Activated CD8-positive, alpha-beta memory T cell treated with anti-CD3 and anti-CD28 coated beads for 1 hour (primary cell): ENCODE data around the gene B4GALNT4.
"Not testable (repeated sequence)": the region's sequence is repeated elsewhere in the genome, so short reads cannot be mapped to it uniquely, and the experiment has no call there.

ENCODE experiments used
- DNase-seq, 2 donors: peaks; one replicate each; pipeline ENCODE4 v3.0.0-alpha.2; 2020; ENCODE audit warnings: low read depth in 1 of 2; ENCODE audit errors: extremely low read depth in 1 of 2

B4GALNT4 gene

DNA sequence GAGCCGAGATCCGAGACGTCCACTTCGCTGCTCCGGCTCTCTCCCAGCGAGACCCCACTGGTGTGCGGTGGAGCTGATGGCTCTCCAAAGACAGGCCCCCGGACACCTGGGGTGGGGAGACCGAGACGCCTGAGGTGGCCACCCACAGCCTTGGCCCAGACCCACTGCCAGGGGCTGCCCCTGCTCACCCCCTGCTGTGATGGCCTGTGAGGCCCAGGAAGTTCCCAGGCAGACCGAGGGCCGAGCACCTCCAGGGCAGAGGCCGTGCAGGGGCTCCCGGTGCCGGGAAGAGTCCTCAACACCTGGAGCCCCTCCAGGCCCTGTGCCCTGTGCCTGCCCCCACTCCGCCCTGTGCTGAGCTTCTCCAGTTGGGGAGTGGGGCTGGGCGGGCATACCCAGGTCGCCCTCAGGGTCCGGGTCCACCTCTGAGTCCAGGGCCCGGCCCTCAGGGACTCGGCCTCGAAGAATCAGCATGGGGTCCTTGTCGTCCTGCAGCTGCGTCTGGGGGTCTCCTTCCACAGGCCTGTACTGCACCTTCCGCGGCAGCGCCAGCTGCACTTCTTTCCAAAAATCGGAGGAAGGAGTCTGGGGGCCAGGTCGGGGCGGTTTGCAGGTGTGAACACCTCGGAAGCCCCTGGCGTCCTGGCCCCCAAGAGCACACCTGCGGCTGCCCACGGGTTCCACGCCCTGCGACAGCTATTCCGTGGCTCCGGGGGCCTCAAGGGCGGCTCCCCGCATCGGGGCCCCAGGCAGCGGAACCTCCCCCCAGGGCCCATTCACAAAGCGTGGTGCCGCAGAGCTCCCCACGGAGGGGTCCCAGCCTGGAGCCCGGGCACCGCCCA is 36.9 kb downstream of the B4GALNT4 start:
- no peak for DNase-seq

DNA sequence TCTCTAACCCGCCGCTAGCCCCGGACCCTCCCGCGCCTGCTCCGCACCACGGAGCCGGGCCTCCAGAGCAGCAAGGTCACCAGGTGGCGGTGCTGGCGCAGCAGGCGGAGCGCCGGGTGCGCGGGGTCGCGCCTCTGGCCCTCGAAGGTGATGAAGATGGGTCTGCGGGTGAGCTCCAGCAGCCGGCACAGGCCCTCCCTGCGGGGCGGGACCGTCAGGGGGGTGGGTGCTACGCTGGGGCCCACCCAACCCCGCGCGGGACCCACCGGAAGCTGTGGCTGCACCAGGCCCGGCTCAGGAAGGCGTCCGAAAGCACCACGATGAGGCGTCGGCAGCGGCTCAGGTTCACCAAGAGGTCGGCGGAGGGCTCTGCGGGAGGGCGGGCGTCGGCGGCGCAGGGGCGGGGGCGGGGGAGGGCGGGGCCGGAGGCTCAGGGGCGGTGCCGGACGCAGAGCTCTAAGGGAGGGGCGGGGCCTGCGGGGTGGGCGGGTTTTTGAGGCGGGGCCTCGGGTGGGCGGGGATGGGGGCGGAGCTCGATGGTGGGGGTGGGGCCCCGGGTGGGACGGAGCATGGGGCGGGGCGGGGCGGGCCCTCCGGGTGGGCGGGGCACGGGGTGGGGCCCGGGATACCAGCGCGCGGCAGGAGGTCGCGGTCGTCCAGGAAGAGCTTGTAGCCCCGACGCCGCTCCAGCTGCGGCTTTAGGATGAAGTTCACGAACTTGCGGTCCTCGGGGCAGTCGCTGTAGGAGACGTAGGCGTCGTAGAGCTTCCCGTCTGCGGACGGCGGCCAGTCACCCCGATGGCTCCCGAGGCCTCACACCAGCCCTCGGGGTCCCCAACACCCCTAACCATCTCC is 37.7 kb downstream of the B4GALNT4 start:
- peak; percentile 86 to 87 for DNase-seq

DNA sequence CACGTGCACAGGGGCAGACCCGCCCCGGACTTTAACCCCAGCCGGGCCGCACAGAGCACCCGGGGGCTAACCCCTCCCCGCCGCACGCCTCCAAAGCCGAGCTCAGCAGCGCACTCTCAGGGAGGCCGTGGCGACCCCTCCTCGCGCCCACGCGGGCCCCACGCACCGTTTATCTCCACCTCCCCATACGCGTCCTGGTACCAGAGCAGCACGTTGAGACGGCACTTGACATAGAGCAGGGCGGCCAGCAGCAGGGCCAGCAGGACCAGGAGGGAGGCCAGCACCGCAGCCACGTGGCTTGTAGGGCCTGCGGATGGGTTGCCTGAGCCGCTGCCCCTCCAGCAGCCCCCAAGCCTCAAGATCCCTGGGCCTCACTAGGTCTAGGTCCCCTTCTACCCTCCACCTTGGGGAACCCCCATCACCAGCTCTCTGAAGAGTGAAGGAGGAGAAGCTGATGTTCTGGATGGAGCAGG is 38.4 kb downstream of the B4GALNT4 start:
- no peak for DNase-seq

DNA sequence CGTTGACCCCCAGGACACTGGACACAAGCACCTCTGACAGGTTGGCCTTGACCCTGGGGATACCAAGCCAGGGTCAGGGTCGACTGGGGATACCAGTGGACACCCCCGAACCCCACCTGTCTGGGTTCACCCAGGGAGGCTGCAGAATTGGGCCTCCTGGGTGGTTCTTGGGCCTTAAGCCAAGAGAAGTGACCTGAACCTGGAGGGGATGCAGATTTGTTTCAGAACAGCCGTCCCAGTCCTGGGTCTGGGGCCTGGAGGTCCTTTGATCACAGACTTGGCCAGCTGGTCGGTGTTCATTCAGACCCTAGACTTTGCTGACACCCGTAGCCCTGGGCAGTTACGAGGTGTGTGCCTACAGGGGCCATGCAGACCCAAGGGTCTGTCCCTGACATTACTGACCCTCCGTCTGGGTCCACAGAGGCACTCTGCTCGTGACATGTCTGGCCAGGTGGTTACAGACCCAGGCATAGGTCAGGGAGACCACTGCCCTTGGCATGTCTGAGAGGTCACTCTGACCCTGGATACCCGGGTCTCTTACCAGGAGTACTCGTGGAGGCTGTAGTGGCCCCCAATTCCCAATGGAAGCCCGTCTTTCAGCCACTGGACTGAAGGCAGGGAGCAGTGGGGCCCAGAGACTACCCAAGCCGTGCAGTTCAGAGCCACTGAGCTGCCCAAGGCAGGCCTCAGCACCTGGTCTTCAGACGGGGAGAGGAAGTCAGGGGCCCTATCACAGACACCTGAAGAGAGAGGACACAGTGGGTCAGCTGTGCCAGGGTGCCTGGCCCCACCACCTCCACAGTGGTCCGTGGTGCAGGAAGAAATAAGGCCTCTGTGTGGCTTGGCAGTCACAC is 39.1 kb downstream of the B4GALNT4 start:
- DNase-seq = no peak

DNA sequence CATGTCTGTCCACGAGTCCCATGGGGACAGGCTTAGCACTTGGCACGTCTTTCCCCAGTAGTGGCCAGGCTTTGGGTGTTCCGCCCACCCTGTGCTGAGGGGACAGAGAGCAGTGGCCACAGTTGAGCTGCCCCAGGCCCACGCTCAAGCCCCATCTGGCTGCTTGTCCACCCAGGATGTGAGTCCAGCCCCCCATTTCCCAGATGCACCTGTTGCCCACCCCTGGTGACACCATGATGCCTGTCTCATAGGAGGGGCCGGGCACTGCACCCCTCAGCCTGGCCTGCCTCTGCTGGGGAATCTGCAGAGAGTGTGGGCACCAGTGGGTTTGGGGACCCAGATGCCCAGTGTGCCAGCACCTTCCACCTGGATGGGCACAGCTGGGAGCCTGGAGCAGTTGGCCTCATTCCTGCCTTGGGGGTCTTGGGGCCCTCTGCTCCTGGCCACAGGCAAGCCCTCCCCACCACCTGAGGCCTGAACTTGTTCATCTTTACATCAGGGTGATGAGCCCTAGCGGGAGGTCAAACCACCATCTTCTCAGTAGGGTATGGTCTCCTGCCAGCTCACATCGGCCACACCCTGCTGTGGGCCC is 39.8 kb downstream of the B4GALNT4 start:
- no peak for DNase-seq

DNA sequence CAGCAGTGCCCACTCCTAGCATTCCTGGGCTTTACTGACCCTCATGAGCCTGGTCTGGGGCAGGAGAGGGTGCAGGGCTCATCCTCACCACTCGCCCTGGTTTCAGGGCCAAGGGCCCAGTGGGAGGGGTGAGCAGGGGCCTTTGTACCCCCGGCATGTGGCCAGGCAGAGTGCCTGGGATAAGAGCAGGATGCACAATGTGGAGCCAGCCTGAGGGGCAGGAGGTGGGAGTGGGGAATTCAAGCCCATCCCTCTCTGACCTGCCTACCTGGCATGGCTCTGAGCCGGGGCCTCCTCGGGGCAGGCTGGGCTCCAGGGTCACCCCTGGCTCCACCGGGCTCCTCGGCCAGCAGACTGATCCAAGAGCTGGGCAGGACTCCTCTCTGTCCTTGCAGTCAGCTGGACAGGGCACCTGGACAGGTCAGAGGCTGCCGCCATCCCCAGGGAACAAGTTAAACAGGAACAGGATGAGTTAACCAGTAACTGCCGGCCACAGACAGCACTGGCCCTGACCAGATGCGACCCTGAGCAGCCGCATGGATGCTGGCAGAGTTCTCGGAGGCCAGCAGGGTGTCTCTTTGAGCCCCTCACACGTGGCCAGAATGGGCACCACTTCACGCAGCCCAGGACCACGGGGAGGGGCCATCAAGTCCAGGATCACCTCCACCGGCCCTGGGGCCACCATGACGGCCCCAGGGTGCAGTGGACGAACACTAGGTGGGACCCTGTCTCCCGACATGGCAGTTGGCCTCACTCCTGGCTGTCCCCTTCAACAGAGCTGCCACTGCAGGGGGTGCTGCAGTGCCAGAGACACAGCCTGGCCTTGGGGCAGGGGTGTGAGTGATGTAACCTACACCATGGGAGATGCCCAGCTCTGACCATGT is 40.5 kb downstream of the B4GALNT4 start:
- DNase-seq = no peak

GRCh38 chr11:410711-411110 is 41.4 kb downstream of the B4GALNT4 start:
- not testable (repeated sequence) for DNase-seq

GRCh38 chr11:411520-411919 is 42.2 kb downstream of the B4GALNT4 start:
- not testable (repeated sequence) for DNase-seq

DNA sequence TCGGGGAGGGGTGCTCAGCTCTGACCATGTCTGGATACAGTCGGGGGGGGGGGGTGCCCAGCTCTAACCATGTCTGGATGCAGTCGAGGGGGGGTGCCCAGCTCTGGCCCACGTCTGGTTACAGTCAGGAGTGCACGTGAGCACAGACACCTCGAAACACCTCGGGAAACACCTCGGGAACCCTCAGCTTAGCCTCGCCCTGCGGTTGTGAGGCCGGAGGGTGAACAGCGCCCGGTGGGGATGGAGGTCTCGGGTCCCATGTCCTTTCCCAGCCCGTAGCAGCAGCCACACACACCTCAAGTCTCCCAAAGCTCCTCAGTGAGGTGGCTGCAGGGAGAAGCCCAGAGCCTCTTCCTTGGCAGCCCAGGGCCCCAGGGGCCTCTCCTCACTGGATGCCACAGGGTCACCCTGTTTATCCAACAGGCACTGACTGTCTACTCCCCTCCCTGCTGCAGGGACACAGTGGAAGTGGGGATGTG is 43.4 kb downstream of the B4GALNT4 start:
- DNase-seq = no peak

DNA sequence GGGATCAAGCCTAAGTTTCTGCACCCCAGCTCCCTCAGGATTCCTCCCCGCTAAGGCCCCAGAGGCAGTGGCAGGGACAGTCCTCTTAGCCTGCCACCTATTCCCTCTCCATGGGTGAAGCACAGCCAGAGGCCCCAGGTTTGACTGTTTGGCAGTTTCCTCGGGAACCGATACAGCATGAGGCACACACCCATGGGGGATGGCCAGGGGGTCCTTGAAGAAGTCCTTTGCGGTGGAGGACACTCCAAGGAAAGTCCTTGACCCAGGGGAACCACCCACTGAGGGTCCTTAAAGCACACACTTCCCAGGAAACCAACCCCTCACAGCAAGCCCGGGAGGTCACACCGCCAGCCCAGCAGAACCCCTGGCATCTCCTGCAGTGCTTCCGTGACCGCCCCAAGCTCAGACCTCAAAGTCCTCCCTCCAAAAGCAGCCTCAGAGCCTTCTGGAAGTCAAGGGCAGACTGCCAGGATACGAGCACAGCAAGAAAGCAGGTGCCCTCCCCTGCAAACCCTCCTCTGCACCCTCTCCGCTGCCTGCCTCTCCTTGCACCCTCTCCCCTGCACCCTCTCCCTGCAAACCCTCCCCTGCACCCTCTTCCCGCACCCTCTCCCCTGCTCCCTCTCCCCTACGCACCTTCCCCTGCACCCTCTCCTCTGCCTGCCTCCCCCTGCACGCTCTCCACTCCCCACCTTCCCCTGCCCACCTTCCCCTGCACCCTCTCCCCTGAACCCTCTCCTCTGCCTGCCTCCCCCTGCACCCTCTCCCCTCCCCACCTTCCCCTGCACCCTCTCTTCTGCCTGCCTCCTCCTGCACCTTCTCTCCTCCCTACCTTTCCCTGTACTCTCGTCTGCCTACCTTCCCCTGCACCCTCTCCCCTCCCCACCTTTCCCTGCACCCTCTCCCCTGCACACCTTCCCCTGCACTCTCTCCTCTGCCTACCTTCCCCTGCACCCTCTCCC is 44.1 kb downstream of the B4GALNT4 start:
- no peak for DNase-seq

GRCh38 chr11:414318-414857 is 45.1 kb downstream of the B4GALNT4 start:
- DNase-seq = no peak

DNA sequence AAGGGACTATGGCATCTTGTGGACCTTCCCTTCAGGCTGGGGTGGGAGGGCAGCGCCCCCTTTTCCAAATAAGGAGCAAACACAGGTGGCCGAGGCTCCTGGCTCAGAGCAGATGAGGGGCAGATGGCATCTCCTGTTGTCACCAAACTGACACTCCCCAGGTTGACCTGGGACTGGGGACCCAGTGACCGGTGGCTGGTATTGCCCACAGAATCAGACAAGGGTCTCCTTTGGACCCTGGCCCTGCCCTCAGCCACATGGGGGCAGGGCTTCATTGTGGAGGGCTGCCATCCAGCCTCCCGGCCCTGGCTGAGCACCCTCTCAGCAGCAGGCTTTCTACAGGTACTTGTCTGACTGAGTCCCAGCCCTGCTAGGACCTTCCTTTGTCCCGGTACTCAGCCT is 46.3 kb downstream of the B4GALNT4 start:
- DNase-seq = no peak

GRCh38 chr11:416051-416756 is 46.9 kb downstream of the B4GALNT4 start:
- no peak for DNase-seq

- peak in 1 of 2 donors; percentile 44 for DNase-seq
Observed at GRCh38 chr11:416757-417621, 47.7 kb downstream of the B4GALNT4 start.

DNA sequence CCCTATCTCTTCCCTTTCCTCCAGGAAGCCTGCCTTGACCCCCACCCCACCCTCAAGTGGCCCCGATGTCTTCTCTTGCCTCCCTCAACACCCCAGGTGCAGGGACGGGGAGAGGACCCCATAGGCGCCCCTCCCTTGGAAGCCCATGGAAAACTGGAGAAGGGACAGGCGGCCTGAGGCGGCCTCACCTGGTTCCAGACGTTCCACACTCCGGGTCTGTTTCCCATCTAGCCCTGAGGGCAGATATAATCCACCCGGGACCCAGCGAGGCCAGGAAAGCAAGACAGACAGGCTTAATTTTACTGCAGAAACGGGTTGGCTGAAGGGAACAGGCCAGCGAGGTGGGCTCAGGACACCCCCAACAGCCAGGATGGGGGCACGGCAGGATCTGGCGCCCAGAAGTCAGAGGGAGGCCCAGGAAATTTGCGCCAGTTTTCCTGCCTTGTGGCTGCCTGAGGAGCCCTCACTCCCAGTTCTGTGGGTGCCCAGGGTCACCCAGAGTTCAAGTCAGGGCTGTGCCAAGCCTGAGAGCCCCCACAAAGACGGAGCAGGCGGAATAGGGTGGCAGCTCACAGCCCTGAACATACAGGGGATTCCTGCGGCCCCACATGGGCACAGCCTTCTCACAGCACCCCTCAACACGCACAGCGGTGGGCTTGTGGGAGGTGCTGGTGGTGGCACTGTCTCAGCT is 48.5 kb downstream of the B4GALNT4 start:
- DNase-seq = no peak
